RWPE2 (cell line): ENCODE data around the gene PHACTR1.

Experiments
- ATAC-seq: fragments of 200-7000 bp; cut with Tn5 transposase; 3 replicates; pipeline ENCODE4 v1.9.1; 2021; ENCODE audit warnings: low read depth
- DNase-seq: peaks from one replicate; pipeline ENCODE4 v3.0.0-alpha.2; 2020; ENCODE audit warnings: low spot score
- H3K27ac ChIP-seq: fragments of 450-650 bp; 2 replicates; pipeline ENCODE4 v1.5.1; 2017; ENCODE audit warnings: mild to moderate bottlenecking; ENCODE audit not compliant: poor library complexity, severe bottlenecking
- H3K27me3 ChIP-seq: fragments of 250-450 bp; sonication (Bioruptor Pico); 2 replicates; pipeline ENCODE4 v1.5.1; 2021; ENCODE audit warnings: mild to moderate bottlenecking, moderate library complexity; ENCODE audit not compliant: insufficient read depth, poor library complexity, severe bottlenecking
- H3K36me3 ChIP-seq: fragments of 250-450 bp; sonication (Bioruptor Pico); 2 replicates; pipeline ENCODE4 v1.5.1; 2020; ENCODE audit warnings: low read depth, mild to moderate bottlenecking, moderate library complexity
- H3K4me1 ChIP-seq: fragments of 250-450 bp; sonication (Bioruptor Pico); 2 replicates; pipeline ENCODE4 v1.5.1; 2021; ENCODE audit warnings: mild to moderate bottlenecking, moderate library complexity; ENCODE audit not compliant: insufficient read depth, poor library complexity, severe bottlenecking
- H3K4me3 ChIP-seq: fragments of 250-450 bp; sonication (Bioruptor Pico); 2 replicates; pipeline ENCODE4 v1.5.1; 2021; ENCODE audit warnings: mild to moderate bottlenecking, moderate library complexity; ENCODE audit not compliant: severe bottlenecking
- H3K9me3 ChIP-seq: fragments of 250-450 bp; sonication (Bioruptor Pico); 2 replicates; pipeline ENCODE4 v1.5.1; 2021; ENCODE audit warnings: mild to moderate bottlenecking, moderate library complexity; ENCODE audit not compliant: severe bottlenecking
- CTCF ChIP-seq: fragments of 450-650 bp; IDR thresholded peaks from one replicate; pipeline ENCODE4 v1.5.1; 2017; ENCODE audit warnings: mild to moderate bottlenecking, moderate library complexity; ENCODE audit not compliant: poor library complexity, severe bottlenecking

The PHACTR1 gene

GRCh38 chr6:13024616-13025015 is 308.0 kb downstream of the PHACTR1 start:
- ATAC-seq (no peak), DNase-seq (no peak)
- H3K36me3 ChIP-seq: no peaks in the 10 kb centered on the region
- H3K27me3 ChIP-seq: peaks cover 16% of the 10 kb centered on the region
- TF ChIP-seq CTCF: no peak
- H3K4me1 ChIP-seq: no peaks in the 10 kb centered on the region
- no peaks in the 10 kb centered on the region for H3K9me3 ChIP-seq
- no peak overlapping the region for H3K27ac ChIP-seq
- H3K4me3 ChIP-seq: no peak overlapping the region

GRCh38 chr6:13025893-13026499 is 309.4 kb downstream of the PHACTR1 start:
- TF ChIP-seq CTCF: no peak
- no peak overlapping the region for H3K27ac ChIP-seq
- H3K4me3 ChIP-seq: no peak overlapping the region
- H3K9me3 ChIP-seq: no peaks in the 10 kb centered on the region
- no peaks in the 10 kb centered on the region for H3K36me3 ChIP-seq
- DNase-seq (no peak), ATAC-seq (no peak)
- H3K27me3 ChIP-seq: peaks cover 10% of the 10 kb centered on the region
- no peaks in the 10 kb centered on the region for H3K4me1 ChIP-seq

GRCh38 chr6:13026557-13026956 is 310.0 kb downstream of the PHACTR1 start:
- no peak for TF ChIP-seq CTCF
- peaks cover 4% of the 10 kb centered on the region for H3K27me3 ChIP-seq
- H3K27ac ChIP-seq: no peak overlapping the region
- H3K9me3 ChIP-seq: no peaks in the 10 kb centered on the region
- H3K36me3 ChIP-seq: no peaks in the 10 kb centered on the region
- H3K4me1 ChIP-seq: no peaks in the 10 kb centered on the region
- ATAC-seq (no peak), DNase-seq (no peak)
- no peak overlapping the region for H3K4me3 ChIP-seq

- DNase-seq (no peak), ATAC-seq (no peak)
- H3K36me3 ChIP-seq: no peaks in the 10 kb centered on the region
- TF ChIP-seq CTCF: no peak
- H3K27ac ChIP-seq: no peak overlapping the region
- no peaks in the 10 kb centered on the region for H3K9me3 ChIP-seq
- peaks cover 4% of the 10 kb centered on the region for H3K27me3 ChIP-seq
- no peaks in the 10 kb centered on the region for H3K4me1 ChIP-seq
- H3K4me3 ChIP-seq: no peak overlapping the region
These were observed 310.6 kb downstream of the PHACTR1 start for GRCh38 chr6:13027207-13027606.

GRCh38 chr6:13030396-13030795 is 313.8 kb downstream of the PHACTR1 start:
- H3K4me1 ChIP-seq: no peaks in the 10 kb centered on the region
- no peaks in the 10 kb centered on the region for H3K36me3 ChIP-seq
- no peak for TF ChIP-seq CTCF
- H3K27me3 ChIP-seq: peaks cover 3% of the 10 kb centered on the region
- H3K27ac ChIP-seq: no peak overlapping the region
- no peak overlapping the region for H3K4me3 ChIP-seq
- no peaks in the 10 kb centered on the region for H3K9me3 ChIP-seq
- DNase-seq: no peak
- no peak for ATAC-seq
